Fibroblast of the conjunctiva (primary cell): Measurements from ENCODE around the gene IGFN1.
"Not testable (repeated sequence)": the region's sequence is repeated elsewhere in the genome, so short reads cannot be mapped to it uniquely, and the experiment has no call there.

Experiments
- DNase-seq: peaks from one replicate; pipeline ENCODE4 v3.0.0-alpha.2; 2010; ENCODE audit warnings: low read depth

Gene IGFN1

GRCh38 chr1:201217851-201218250, 27.2 kb downstream of the IGFN1 start:
- DNase-seq: no peak

- no peak for DNase-seq
Observed at GRCh38 chr1:201218409-201218808, 27.8 kb downstream of the IGFN1 start.

- DNase-seq: no peak
Observed at GRCh38 chr1:201219481-201220387, 29.1 kb downstream of the IGFN1 start.

GRCh38 chr1:201220388-201220715, 29.7 kb downstream of the IGFN1 start:
- DNase-seq: no peak

- no peak for DNase-seq
Observed at GRCh38 chr1:201221201-201221846, 30.7 kb downstream of the IGFN1 start.

GRCh38 chr1:201222125-201222524, 31.5 kb downstream of the IGFN1 start:
- no peak for DNase-seq

- DNase-seq: no peak
Observed at GRCh38 chr1:201223852-201224665, 33.4 kb downstream of the IGFN1 start.

GRCh38 chr1:201224666-201225370, 34.2 kb downstream of the IGFN1 start:
- no peak for DNase-seq

GRCh38 chr1:201226178-201226514, 35.5 kb downstream of the IGFN1 start:
- no peak for DNase-seq

GRCh38 chr1:201226859-201227488, 36.4 kb downstream of the IGFN1 start:
- DNase-seq: no peak

- no peak for DNase-seq
Observed at GRCh38 chr1:201228011-201228983, 37.7 kb downstream of the IGFN1 start.

- DNase-seq: no peak
Observed at GRCh38 chr1:201229095-201229494, 38.5 kb downstream of the IGFN1 start.

GRCh38 chr1:201229771-201230635, 39.4 kb downstream of the IGFN1 start:
- DNase-seq: no peak

GRCh38 chr1:201230676-201231075, 40.1 kb downstream of the IGFN1 start:
- no peak for DNase-seq

- DNase-seq: not testable (repeated sequence)
Observed at GRCh38 chr1:201239646-201240045, 49.0 kb downstream of the IGFN1 start.

GRCh38 chr1:201240171-201240570, 49.5 kb downstream of the IGFN1 start:
- no peak for DNase-seq

- DNase-seq: no peak
Observed at GRCh38 chr1:201241736-201242135, 51.1 kb downstream of the IGFN1 start.

- DNase-seq: no peak
Observed at GRCh38 chr1:201245082-201245481, 54.5 kb downstream of the IGFN1 start.
